Activated naive CD8-positive, alpha-beta T cell (primary cell): ENCODE data around the gene TRABD2A.

Experiments
- H3K27ac Mint-ChIP-seq: one replicate; pipeline ENCODE4 v1.8.0; 2021; ENCODE audit warnings: mixed read lengths
- H3K27me3 Mint-ChIP-seq: one replicate; pipeline ENCODE4 v1.8.0; 2021; ENCODE audit warnings: mixed read lengths
- H3K36me3 Mint-ChIP-seq: one replicate; pipeline ENCODE4 v1.8.0; 2021; ENCODE audit warnings: mixed read lengths
- H3K4me1 Mint-ChIP-seq: one replicate; pipeline ENCODE4 v1.8.0; 2021; ENCODE audit warnings: low read depth, mixed read lengths
- H3K4me3 Mint-ChIP-seq: one replicate; pipeline ENCODE4 v1.8.0; 2021; ENCODE audit warnings: mild to moderate bottlenecking, mixed read lengths
- H3K9me3 Mint-ChIP-seq: one replicate; pipeline ENCODE4 v1.8.0; 2021; ENCODE audit warnings: low read depth, mixed read lengths

Gene TRABD2A

GRCh38 chr2:84908948-84909713, 28.2 kb upstream of the TRABD2A start:
- H3K9me3 Mint-ChIP-seq: peaks cover 11% of the 10 kb centered on the region
- peak overlapping the region; percentile 94 for H3K27ac Mint-ChIP-seq
- H3K4me1 Mint-ChIP-seq: peaks cover 47% of the 10 kb centered on the region
- no peaks in the 10 kb centered on the region for H3K27me3 Mint-ChIP-seq
- H3K36me3 Mint-ChIP-seq: peaks cover 15% of the 10 kb centered on the region
- H3K4me3 Mint-ChIP-seq: peak overlapping the region; percentile 96

DNA sequence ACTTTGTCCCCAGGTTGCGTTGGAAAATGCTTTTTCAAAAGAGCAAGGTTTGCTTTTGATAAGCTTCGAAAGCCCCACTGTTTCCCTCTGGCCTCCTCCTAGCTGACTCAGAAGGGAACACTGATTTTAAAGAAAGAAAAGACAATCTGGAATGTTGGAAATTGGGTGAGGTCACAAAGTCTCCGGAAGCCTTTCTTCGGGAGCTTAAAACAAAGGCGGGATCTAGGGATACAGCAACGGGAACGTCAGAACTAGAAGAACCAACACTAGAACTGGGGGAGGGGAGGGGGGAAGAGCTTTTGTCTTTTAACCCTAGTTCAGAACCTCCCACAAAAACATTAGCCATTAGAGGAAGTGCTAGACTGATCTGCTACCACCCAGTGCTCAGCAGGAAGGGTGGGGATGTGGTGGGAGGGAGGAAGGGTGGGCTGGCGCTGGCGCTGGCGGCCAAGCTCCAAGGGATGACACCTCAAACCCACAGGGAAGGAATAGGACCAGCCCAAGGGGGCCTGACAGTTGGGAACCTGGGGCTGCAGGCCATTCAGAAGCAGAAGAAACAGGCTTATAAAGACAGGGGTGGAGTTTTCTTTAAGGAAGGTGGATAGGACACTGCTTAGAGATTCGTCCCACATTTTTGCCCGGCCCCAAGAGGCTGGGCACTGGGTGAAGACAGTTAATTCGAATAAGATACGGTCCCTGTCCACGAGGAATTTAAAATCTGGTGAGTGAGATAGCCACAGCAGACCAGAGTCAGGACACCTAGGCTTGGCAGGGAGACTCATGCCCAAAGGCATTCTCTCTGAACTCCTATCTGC, 26.2 kb upstream of the TRABD2A start:
- Mint-ChIP-seq H3K27ac (peak overlapping the region; percentile 94), H3K36me3 (peaks cover 15% of the 10 kb centered on the region), H3K4me1 (peaks cover 54% of the 10 kb centered on the region), H3K9me3 (peaks cover 11% of the 10 kb centered on the region), H3K27me3 (no peaks in the 10 kb centered on the region), H3K4me3 (peak overlapping the region; percentile 96)

DNA sequence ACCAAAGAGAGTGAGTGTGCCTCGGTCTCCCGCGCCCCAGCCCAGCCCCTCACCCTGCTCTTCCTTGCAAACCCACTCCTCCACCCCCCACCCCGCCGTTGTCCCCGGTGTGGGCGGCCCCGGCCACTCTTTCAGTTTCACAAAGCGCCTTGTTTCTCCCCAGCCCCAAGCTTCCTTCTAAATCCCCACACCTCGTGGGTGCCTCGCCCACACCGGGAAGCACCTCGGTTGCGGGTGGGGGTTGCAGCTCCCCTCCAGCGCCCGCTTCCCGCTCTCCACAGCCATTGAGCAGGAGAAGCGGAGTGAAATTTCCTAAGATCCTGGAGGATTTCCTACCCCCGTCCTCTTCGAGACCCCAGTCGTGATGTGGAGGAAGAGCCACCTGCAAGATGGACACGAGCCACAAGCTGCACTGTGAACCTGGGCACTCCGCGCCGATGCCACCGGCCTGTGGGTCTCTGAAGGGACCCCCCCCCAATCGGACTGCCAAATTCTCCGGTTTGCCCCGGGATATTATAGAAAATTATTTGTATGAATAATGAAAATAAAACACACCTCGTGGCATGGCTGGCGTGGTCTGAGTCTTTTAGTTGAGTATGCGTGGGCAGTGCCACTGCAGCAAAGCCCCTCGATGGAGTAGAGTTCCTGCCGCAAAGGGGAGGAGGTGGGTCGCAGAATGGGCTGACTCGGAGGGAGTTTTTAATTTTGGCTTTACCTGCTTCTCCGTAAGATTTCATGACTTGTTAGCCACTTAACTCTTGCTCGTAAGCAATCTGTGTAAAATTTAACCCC, 25.4 kb upstream of the TRABD2A start:
- H3K4me1 Mint-ChIP-seq: peaks cover 55% of the 10 kb centered on the region
- peak overlapping the region; percentile 96 for H3K4me3 Mint-ChIP-seq
- no peaks in the 10 kb centered on the region for H3K27me3 Mint-ChIP-seq
- peaks cover 11% of the 10 kb centered on the region for H3K9me3 Mint-ChIP-seq
- peaks cover 15% of the 10 kb centered on the region for H3K36me3 Mint-ChIP-seq
- H3K27ac Mint-ChIP-seq: peak overlapping the region; percentile 94

DNA sequence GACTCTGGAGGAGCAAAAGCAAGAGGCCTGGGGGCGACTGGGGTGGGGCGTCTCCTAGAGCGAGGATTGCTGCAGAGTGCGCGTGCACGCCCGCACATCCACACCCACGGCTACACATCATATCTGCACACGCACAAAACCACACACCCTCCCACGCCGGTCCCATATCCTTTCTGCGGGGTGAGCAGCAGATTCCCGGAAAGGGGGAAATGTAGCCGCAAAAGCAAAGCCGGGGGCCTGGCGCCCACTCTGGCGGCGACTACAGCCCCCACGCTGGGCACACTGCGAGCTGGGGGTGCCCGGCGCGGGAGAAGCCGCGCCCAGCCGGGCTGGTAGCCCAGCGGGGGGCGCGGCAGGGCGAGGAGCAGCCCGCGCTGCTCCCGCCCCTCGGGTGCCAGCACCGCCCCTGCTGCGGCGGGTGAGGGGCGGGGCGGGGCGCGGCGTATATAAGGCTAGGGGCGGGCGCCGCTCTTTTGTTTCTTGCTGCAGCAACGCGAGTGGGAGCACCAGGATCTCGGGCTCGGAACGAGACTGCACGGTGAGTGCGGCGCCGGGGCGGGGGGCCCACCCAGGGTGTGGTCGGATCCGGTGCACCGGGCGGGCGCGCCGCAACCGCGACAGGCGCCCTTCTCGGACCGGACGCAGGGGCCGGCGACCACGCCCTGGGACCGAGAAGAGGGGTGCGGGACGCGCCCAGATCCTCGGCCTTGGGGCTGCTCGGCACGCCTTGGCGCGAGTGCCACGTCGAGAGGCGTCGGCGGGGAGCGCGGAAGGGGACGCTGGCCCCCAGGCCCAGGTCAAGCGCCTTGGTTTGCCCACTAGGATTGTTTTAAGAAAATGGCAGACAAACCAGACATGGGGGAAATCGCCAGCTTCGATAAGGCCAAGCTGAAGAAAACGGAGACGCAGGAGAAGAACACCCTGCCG, 24.6 kb upstream of the TRABD2A start, which contains the start of gene TMSB10:
Gene TMSB10, plus strand, starts transcription at position 476 of the 927 bp plus-strand sequence.
- peak within 1 kb of the TSS; percentile 96 for H3K4me3 Mint-ChIP-seq
- H3K9me3 Mint-ChIP-seq: peaks cover 11% of the 10 kb centered on the region
- H3K4me1 Mint-ChIP-seq: peaks cover 61% of the 10 kb centered on the region
- H3K27me3 Mint-ChIP-seq: no peaks in the 10 kb centered on the region
- H3K36me3 Mint-ChIP-seq: peaks cover 15% of the 10 kb centered on the region
- H3K27ac Mint-ChIP-seq: peak within 1 kb of the TSS; percentile 94

- Mint-ChIP-seq H3K36me3 (peaks cover 12% of the 10 kb centered on the region), H3K4me3 (peak overlapping the region; percentile 85), H3K9me3 (peaks cover 7% of the 10 kb centered on the region), H3K27me3 (no peaks in the 10 kb centered on the region), H3K27ac (peak overlapping the region; percentile 83), H3K4me1 (peaks cover 62% of the 10 kb centered on the region)
Measured at GRCh38 chr2:84904717-84905174, 23.9 kb upstream of the TRABD2A start.

- Mint-ChIP-seq H3K36me3 (peaks cover 7% of the 10 kb centered on the region), H3K9me3 (peaks cover under 1% of the 10 kb centered on the region), H3K4me3 (peak overlapping the region; percentile 85), H3K27ac (peak overlapping the region; percentile 51), H3K4me1 (peaks cover 62% of the 10 kb centered on the region), H3K27me3 (no peaks in the 10 kb centered on the region)
Measured at GRCh38 chr2:84904151-84904550, 23.3 kb upstream of the TRABD2A start.

DNA sequence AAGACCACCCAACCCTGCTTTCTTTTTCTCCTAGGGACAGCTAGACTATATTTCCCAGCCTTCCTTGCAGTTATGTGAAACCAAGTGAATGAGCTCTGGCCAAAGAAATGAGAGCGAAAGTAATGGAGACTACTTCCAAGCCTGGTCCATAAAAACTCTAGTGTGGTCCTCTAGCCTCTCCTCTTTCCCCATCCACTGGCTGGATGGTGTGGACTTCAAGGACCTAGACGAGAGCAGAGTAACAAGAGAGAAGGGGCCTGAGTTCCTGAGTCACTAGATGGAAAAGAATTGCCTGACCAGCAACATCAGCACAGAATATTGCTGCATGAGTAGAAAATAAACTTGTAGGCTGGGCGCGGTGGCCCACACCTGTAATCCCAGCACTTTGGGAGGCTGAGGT, 21.6 kb upstream of the TRABD2A start:
- H3K27ac Mint-ChIP-seq: no peak overlapping the region
- H3K9me3 Mint-ChIP-seq: no peaks in the 10 kb centered on the region
- H3K4me1 Mint-ChIP-seq: peaks cover 60% of the 10 kb centered on the region
- no peaks in the 10 kb centered on the region for H3K27me3 Mint-ChIP-seq
- H3K4me3 Mint-ChIP-seq: no peak overlapping the region
- peaks cover 7% of the 10 kb centered on the region for H3K36me3 Mint-ChIP-seq

DNA sequence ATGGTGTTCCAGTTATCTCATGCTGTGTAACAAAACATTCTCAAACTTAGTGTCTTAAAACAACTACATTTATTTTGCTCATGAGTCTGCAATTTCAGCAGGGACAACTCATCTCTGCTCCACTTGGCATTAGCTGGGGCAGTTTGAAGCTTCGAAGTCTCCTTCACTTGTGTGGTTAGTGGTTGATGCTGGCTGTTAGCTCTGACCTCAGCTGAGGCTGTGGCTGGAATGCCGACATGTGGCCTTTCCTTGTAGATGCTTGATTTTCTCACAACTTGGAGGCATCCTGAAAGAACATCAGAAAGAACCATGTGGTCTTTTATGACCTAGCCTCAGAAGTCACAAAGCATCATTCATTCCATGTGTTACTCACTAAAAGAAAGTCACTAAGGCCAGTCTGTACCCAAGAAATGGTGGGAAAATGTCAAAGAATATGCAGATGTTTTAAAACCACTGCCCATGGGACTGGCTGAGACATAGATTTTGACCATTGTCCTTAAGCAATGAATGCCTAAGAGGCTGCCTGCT, 20.8 kb upstream of the TRABD2A start:
- peaks cover 58% of the 10 kb centered on the region for H3K4me1 Mint-ChIP-seq
- no peak overlapping the region for H3K4me3 Mint-ChIP-seq
- H3K27me3 Mint-ChIP-seq: no peaks in the 10 kb centered on the region
- H3K9me3 Mint-ChIP-seq: no peaks in the 10 kb centered on the region
- H3K36me3 Mint-ChIP-seq: no peaks in the 10 kb centered on the region
- H3K27ac Mint-ChIP-seq: peak overlapping the region; percentile 70

DNA sequence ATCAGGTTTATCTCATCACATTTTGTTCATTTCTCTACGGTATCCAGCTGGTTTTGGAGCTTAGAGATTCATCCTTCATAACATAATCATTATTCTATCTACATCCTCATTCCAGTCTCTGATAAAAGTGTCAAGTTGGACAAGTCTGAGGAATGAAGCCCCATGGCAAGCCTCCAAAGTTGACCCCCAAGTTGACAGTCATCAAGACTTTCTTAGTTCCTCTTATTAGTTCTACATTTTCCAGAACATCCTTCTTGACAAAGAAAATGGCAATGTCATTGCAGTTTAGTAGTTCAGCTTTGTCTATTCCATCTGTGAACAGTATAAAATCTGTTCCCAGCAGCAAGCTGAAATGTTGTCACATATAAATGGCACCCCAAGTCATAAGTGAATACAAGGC, 20.1 kb upstream of the TRABD2A start:
- no peak overlapping the region for H3K4me3 Mint-ChIP-seq
- no peaks in the 10 kb centered on the region for H3K9me3 Mint-ChIP-seq
- H3K36me3 Mint-ChIP-seq: no peaks in the 10 kb centered on the region
- peaks cover 64% of the 10 kb centered on the region for H3K4me1 Mint-ChIP-seq
- H3K27ac Mint-ChIP-seq: peak overlapping the region; percentile 4
- no peaks in the 10 kb centered on the region for H3K27me3 Mint-ChIP-seq

DNA sequence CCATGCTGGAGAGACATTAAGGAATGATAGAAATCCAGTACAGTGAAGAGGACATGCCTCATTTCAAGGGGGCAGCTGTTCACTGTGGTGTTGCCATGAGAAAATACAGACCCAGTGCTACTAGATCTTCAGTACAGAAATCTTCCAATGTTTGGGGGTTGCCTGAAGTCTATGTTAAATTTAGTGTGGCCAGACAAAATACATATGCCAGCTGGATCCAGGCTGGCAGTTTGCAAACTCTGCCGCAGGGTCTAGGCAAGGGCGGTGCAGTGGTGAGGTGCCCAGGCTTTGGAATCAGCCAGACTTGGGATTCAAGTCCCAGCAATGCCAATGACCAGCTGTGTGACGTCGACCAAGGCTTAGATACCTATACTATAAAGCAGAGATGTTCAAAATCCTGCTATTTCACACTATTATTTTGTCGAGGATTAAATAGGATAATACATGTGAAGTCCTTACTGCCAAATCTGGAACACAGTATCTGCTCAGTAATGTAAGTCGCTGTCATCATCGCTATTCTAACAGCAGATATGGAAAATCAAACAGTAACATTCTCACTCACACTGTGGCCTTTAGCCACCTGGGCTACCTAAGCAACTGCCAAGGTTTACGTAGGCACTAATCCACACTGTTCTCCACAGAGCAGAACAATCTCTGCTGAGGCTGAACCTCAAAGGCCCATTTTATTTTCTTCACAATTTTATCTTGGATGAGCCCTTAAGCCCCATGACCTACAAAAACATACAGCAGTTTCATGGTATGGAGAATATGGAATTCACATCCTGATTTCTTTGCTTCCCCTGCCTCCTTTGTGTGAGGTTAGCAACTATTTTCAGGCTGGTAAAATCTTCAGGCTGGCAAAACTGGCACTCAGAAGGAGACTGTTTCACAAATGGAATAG, 18.7 kb upstream of the TRABD2A start:
- no peaks in the 10 kb centered on the region for H3K9me3 Mint-ChIP-seq
- peak overlapping the region; percentile 90 for H3K27ac Mint-ChIP-seq
- H3K36me3 Mint-ChIP-seq: no peaks in the 10 kb centered on the region
- no peaks in the 10 kb centered on the region for H3K27me3 Mint-ChIP-seq
- peaks cover 70% of the 10 kb centered on the region for H3K4me1 Mint-ChIP-seq
- H3K4me3 Mint-ChIP-seq: no peak overlapping the region

- H3K4me3 Mint-ChIP-seq: peak overlapping the region; percentile 66
Measured at GRCh38 chr2:84897773-84898172, 16.9 kb upstream of the TRABD2A start.

GRCh38 chr2:84896567-84896966, 15.7 kb upstream of the TRABD2A start:
- peaks cover 62% of the 10 kb centered on the region for H3K4me1 Mint-ChIP-seq
- H3K9me3 Mint-ChIP-seq: no peaks in the 10 kb centered on the region
- H3K27ac Mint-ChIP-seq: no peak overlapping the region
- H3K4me3 Mint-ChIP-seq: no peak overlapping the region
- no peaks in the 10 kb centered on the region for H3K36me3 Mint-ChIP-seq
- no peaks in the 10 kb centered on the region for H3K27me3 Mint-ChIP-seq

More at GRCh38 chr2:84897773-84898172, 16.9 kb upstream of the TRABD2A start:
- no peaks in the 10 kb centered on the region for H3K36me3 Mint-ChIP-seq
- H3K27me3 Mint-ChIP-seq: no peaks in the 10 kb centered on the region
- H3K4me1 Mint-ChIP-seq: peaks cover 66% of the 10 kb centered on the region
- H3K9me3 Mint-ChIP-seq: no peaks in the 10 kb centered on the region
- peak overlapping the region; percentile 90 for H3K27ac Mint-ChIP-seq
